GM12873 (cell line): Measurements from ENCODE around the gene PSTK.

ENCODE experiments used
- CTCF ChIP-seq: IDR thresholded peaks from 2 replicates; pipeline ENCODE4 v1.5.1; 2012; ENCODE audit warnings: low read depth, mild to moderate bottlenecking, moderate library complexity, low read length, control low read depth; ENCODE audit not compliant: insufficient read depth; ENCODE audit errors: missing control alignments

The PSTK gene

GRCh38 chr10:122954731-122955050 lies 25.5 kb upstream of the PSTK start:
- no peak for TF ChIP-seq CTCF

- no peak for TF ChIP-seq CTCF
Observed at GRCh38 chr10:122955892-122956291, 24.3 kb upstream of the PSTK start.

- no peak for TF ChIP-seq CTCF
Observed at GRCh38 chr10:122957474-122957873, 22.7 kb upstream of the PSTK start.

GRCh38 chr10:122962405-122962804 lies 17.8 kb upstream of the PSTK start:
- no peak for TF ChIP-seq CTCF

- TF ChIP-seq CTCF: no peak
Observed at GRCh38 chr10:122966879-122967278, 13.3 kb upstream of the PSTK start.

GRCh38 chr10:122968698-122969097 lies 11.5 kb upstream of the PSTK start:
- TF ChIP-seq CTCF: no peak

GRCh38 chr10:122974023-122974422 lies 6.2 kb upstream of the PSTK start:
- no peak for TF ChIP-seq CTCF
